BLaER1 treated with 17β-estradiol and CSF1 and Interleukin-3, amounts not matched to agents 10 nM and 100 nM (cell line): ENCODE measurements around the gene GJA9.
"Not testable (repeated sequence)": the region's sequence is repeated elsewhere in the genome, so short reads cannot be mapped to it uniquely, and the experiment has no call there.

Source experiments
- H3K27ac ChIP-seq, 11 experiments: shearing (Covaris generic); formaldehyde crosslinking; 2 replicates each; pipeline ENCODE4 v1.8.1; 2022
- H3K27me3 ChIP-seq, 11 experiments: shearing (Covaris generic); formaldehyde crosslinking; 2 replicates each; pipeline ENCODE4 v1.8.1; 2022
- H3K36me3 ChIP-seq, 11 experiments: shearing (Covaris generic); formaldehyde crosslinking; 2 replicates each; pipeline ENCODE4 v1.8.1; 2022
- H3K4me1 ChIP-seq, 10 experiments: shearing (Covaris generic); formaldehyde crosslinking; 2 replicates each; pipeline ENCODE4 v1.8.1; 2022
- H3K4me2 ChIP-seq, 11 experiments: shearing (Covaris generic); formaldehyde crosslinking; 2 replicates each; pipeline ENCODE4 v1.8.1; 2022
- H3K4me3 ChIP-seq, 10 experiments: shearing (Covaris generic); formaldehyde crosslinking; 2 replicates each; pipeline ENCODE4 v1.8.1; 2022
- H3K9ac ChIP-seq, 11 experiments: shearing (Covaris generic); formaldehyde crosslinking; 2 replicates each; pipeline ENCODE4 v1.8.1; 2022
- H3K9me3 ChIP-seq, 11 experiments: shearing (Covaris generic); formaldehyde crosslinking; replicated peaks in 1 of 11; 2 replicates each; pipeline ENCODE4 v1.8.1; 2022
- H4K20me1 ChIP-seq, 11 experiments: shearing (Covaris generic); formaldehyde crosslinking; 2 replicates each; pipeline ENCODE4 v1.8.1; 2022
- Cebpa-rat ChIP-seq, 11 experiments: shearing (Covaris generic); IDR thresholded peaks; 2 replicates each; pipeline ENCODE4 v1.8.1; 2022

The GJA9 gene

GRCh38 chr1:38915352-38915948 lies 34.1 kb upstream of the GJA9 start:
- Histone ChIP-seq H3K36me3 (peaks cover 0 to 34% (median 0%) of the 10 kb centered on the region in 11 experiments; a peak in 4 of 22 replicates), H4K20me1 (0 out of 22 replicates have a peak, but pooled peaks cover 0 to under 1% (median 0%) of the 10 kb centered on the region in 11 experiments), H3K27me3 (no peaks in the 10 kb centered on the region), H3K9ac (no peak overlapping the region), H3K27ac (no peak overlapping the region), H3K4me1 (peaks cover 0 to 9% (median 3%) of the 10 kb centered on the region in 10 experiments; a peak in 5 of 20 replicates), H3K4me2 (no peak overlapping the region), H3K4me3 (no peak overlapping the region), H3K9me3 (no peaks in the 10 kb centered on the region)
- TF ChIP-seq Cebpa-rat (IDR thresholded peaks at IDR 0.05) = no peak

GRCh38 chr1:38914908-38915307 lies 33.5 kb upstream of the GJA9 start:
- not testable (repeated sequence) for H4K20me1 ChIP-seq, H3K4me1 ChIP-seq, H3K9ac ChIP-seq, H3K9me3 ChIP-seq, H3K4me3 ChIP-seq, H3K27me3 ChIP-seq, H3K27ac ChIP-seq, H3K4me2 ChIP-seq
- H3K36me3 ChIP-seq = peaks cover 0 to 34% (median 0%) of the 10 kb centered on the region in 11 experiments; a peak in 4 of 22 replicates

- peaks cover 15 to 25% (median 19%) of the 10 kb centered on the region in 11 experiments for H3K9me3 ChIP-seq
- H3K9ac ChIP-seq = no peak overlapping the region
- TF ChIP-seq Cebpa-rat (IDR thresholded peaks at IDR 0.05) = no peak
- H3K27me3 ChIP-seq = no peaks in the 10 kb centered on the region
- H3K36me3 ChIP-seq = peaks cover 0 to 11% (median 0%) of the 10 kb centered on the region in 11 experiments; a peak in 3 of 22 replicates
- no peak overlapping the region for H3K27ac ChIP-seq
- no peak overlapping the region for H3K4me3 ChIP-seq
- 0 out of 22 replicates have a peak, but pooled peaks cover 0 to 3% (median 0%) of the 10 kb centered on the region in 11 experiments for H4K20me1 ChIP-seq
- H3K4me2 ChIP-seq = no peak overlapping the region
- H3K4me1 ChIP-seq = no peaks in the 10 kb centered on the region
Measured at GRCh38 chr1:38908821-38909220, 27.4 kb upstream of the GJA9 start.

GRCh38 chr1:38905985-38906384 lies 24.6 kb upstream of the GJA9 start:
- Histone ChIP-seq H3K4me3 (no peak overlapping the region), H3K27ac (no peak overlapping the region), H3K9ac (no peak overlapping the region), H3K4me1 (no peaks in the 10 kb centered on the region), H3K9me3 (peaks cover 15 to 27% (median 19%) of the 10 kb centered on the region in 11 experiments), H3K4me2 (no peak overlapping the region), H3K27me3 (no peaks in the 10 kb centered on the region), H4K20me1 (0 out of 22 replicates have a peak, but pooled peaks cover 0 to 3% (median 0%) of the 10 kb centered on the region in 11 experiments), H3K36me3 (peaks cover 0 to 5% (median 0%) of the 10 kb centered on the region in 11 experiments; a peak in 1 of 22 replicates)
- TF ChIP-seq Cebpa-rat (IDR thresholded peaks at IDR 0.05) = no peak

GRCh38 chr1:38899560-38899959 lies 18.2 kb upstream of the GJA9 start:
- no peak overlapping the region for H3K4me3 ChIP-seq
- H3K27me3 ChIP-seq = no peaks in the 10 kb centered on the region
- no peak overlapping the region for H3K4me2 ChIP-seq
- H3K4me1 ChIP-seq = no peaks in the 10 kb centered on the region
- H3K36me3 ChIP-seq = peaks cover 0 to 5% (median 0%) of the 10 kb centered on the region in 11 experiments; a peak in 1 of 22 replicates
- H3K9ac ChIP-seq = no peak overlapping the region
- H4K20me1 ChIP-seq = no peaks in the 10 kb centered on the region
- no peak for TF ChIP-seq Cebpa-rat (IDR thresholded peaks at IDR 0.05)
- H3K27ac ChIP-seq = no peak overlapping the region
- peaks cover 0 to 8% (median 0%) of the 10 kb centered on the region in 11 experiments; a peak in 1 of 22 replicates for H3K9me3 ChIP-seq

- TF ChIP-seq Cebpa-rat (IDR thresholded peaks at IDR 0.05) = no peak
- Histone ChIP-seq H3K4me1 (no peaks in the 10 kb centered on the region), H3K4me2 (no peak overlapping the region), H4K20me1 (no peaks in the 10 kb centered on the region), H3K36me3 (peaks cover 0 to 5% (median 0%) of the 10 kb centered on the region in 11 experiments; a peak in 1 of 22 replicates), H3K9me3 (0 out of 22 replicates have a peak, but pooled peaks cover 0 to 1% (median 0%) of the 10 kb centered on the region in 11 experiments), H3K9ac (no peak overlapping the region), H3K4me3 (no peak overlapping the region), H3K27me3 (no peaks in the 10 kb centered on the region), H3K27ac (no peak overlapping the region)
Measured at GRCh38 chr1:38898653-38899230, 17.4 kb upstream of the GJA9 start.

- Histone ChIP-seq H3K4me1 (no peaks in the 10 kb centered on the region), H4K20me1 (peaks cover 0 to 8% (median 0%) of the 10 kb centered on the region in 11 experiments; a peak in 1 of 22 replicates), H3K4me2 (no peak overlapping the region), H3K9ac (no peak overlapping the region), H3K4me3 (no peak overlapping the region), H3K27me3 (no peaks in the 10 kb centered on the region), H3K36me3 (peaks cover 0 to 14% (median 0%) of the 10 kb centered on the region in 11 experiments; a peak in 1 of 22 replicates), H3K27ac (no peak overlapping the region), H3K9me3 (no peaks in the 10 kb centered on the region)
- TF ChIP-seq Cebpa-rat (IDR thresholded peaks at IDR 0.05) = no peak
Measured at GRCh38 chr1:38896169-38896568, 14.8 kb upstream of the GJA9 start.

GRCh38 chr1:38892976-38893375 lies 11.6 kb upstream of the GJA9 start:
- Histone ChIP-seq H3K27me3 (no peaks in the 10 kb centered on the region), H4K20me1 (peaks cover 0 to 8% (median 0%) of the 10 kb centered on the region in 11 experiments; a peak in 1 of 22 replicates), H3K4me2 (no peak overlapping the region), H3K4me3 (no peak overlapping the region), H3K9ac (no peak overlapping the region), H3K27ac (no peak overlapping the region), H3K9me3 (no peaks in the 10 kb centered on the region), H3K4me1 (0 out of 20 replicates have a peak, but pooled peaks cover 0 to 5% (median 0%) of the 10 kb centered on the region in 10 experiments), H3K36me3 (peaks cover 0 to 30% (median 0%) of the 10 kb centered on the region in 11 experiments; a peak in 3 of 22 replicates)
- TF ChIP-seq Cebpa-rat (IDR thresholded peaks at IDR 0.05) = no peak

GRCh38 chr1:38891753-38892152 lies 10.4 kb upstream of the GJA9 start:
- no peaks in the 10 kb centered on the region for H3K9me3 ChIP-seq
- 0 out of 20 replicates have a peak, but pooled peaks cover 0 to 5% (median 0%) of the 10 kb centered on the region in 10 experiments for H3K4me1 ChIP-seq
- H3K9ac ChIP-seq = no peak overlapping the region
- H3K4me3 ChIP-seq = no peak overlapping the region
- no peak overlapping the region for H3K27ac ChIP-seq
- no peak overlapping the region for H3K4me2 ChIP-seq
- TF ChIP-seq Cebpa-rat (IDR thresholded peaks at IDR 0.05) = no peak
- H4K20me1 ChIP-seq = peaks cover 0 to 8% (median 0%) of the 10 kb centered on the region in 11 experiments; a peak in 1 of 22 replicates
- H3K27me3 ChIP-seq = no peaks in the 10 kb centered on the region
- H3K36me3 ChIP-seq = peaks cover 0 to 26% (median 0%) of the 10 kb centered on the region in 11 experiments; a peak in 4 of 22 replicates
